ENCODE measurements around the gene RANBP9. TPM values are rescaled to one million over a fixed set of nuclear protein-coding genes. Genes with fewer than 3 reads are reported as not detected.
A peak's percentile ranks its signal among the peaks of the same experiment; 100 is the strongest.

The RANBP9 gene
- total RNA-seq, 1 donor from 2014 or later, result 40.2 TPM

DNA sequence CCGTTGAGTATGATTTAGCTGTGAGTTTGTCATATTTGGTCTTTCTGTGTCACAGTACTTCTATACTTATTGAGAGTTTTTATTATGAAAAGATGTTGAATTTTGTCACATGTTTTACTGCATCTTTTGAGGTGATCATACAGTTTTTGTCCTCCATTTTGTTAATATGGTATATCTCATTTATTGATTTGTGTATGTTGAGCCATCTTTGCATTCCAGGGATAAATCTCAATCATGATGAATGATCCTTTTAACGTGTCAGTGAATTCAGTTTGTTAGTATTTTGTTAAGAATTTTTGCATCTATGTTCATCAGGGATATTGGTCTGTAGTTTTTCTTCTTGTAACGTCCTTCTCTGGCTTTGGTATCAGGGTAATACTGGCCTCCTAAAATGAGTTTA, 133.7 kb downstream of the RANBP9 start:
- no peak for DNase-seq (ENCODE audit: low spot score)
- intact Hi-C loops (cut with DNase I), result loop anchor here (5.0 kb wide), 1 partner anchor 34 kb away; no protein-coding TSS in a partner anchor

GRCh38 chr6:13576017-13576416, 135.6 kb downstream of the RANBP9 start:
- DNase-seq (ENCODE audit: low spot score), result no peak
- intact Hi-C loops (cut with DNase I), result loop anchor here (5.0 kb wide), 1 partner anchor 36 kb away; no protein-coding TSS in a partner anchor

- no peak for DNase-seq (ENCODE audit: low spot score)
- intact Hi-C loops (cut with DNase I), result loop anchor here (2.0 to 5.0 kb wide), 3 partner anchors 37 to 239 kb away; partner anchors contain the start of gene GFOD1
These were observed 136.3 kb downstream of the RANBP9 start for GRCh38 chr6:13575377-13575775.

DNA sequence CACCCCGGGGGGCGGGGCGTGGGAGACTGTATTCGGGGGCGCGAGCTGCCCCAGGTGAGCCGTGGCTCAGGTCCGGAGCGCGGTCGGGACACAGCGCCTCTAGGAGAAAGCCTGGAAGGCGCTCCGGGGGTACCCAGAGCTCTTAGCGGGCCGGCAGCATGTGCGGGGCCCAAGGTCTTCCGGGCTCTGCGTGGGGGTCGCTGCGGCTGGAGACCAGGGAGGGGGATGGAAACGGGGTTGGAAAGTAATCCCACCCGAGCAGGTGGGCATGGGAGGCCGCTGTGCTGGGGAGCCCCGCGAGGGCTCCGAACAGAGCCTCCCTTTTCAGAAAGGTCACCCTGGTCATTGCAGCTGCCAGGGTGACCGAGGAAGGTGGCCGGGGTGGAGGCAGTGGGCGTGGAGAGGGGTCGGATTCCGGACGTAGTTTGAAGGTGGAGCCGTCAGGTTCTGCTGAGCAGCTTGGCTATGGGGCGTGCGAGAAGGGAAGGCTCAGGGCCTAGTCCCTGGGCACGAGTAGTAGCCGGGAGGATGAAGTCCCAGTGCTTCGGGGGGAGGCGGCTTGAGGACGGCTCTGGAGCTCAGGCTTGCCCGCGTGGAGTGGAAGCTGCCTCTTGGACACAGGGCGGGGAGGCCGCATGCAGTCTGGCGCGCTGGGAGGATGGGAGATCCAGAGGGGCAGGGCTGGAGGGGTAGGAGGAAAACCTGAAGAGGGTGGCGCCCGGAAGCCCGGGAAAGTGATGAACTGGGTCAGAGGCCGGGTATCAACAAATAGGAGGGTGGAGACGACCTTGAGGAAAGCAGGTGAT, 136.9 kb downstream of the RANBP9 start, which contains the start of gene SIRT5:
TSS of gene SIRT5 (plus strand) at position 31 of the 806 bp plus-strand sequence. CDS start 9,510 bp downstream, outside the sequence.
- intact Hi-C loops (cut with DNase I), result loop anchor here (2.0 to 5.0 kb wide), 4 partner anchors 38 to 238 kb away; partner anchors contain the start of gene GFOD1
- peak; percentile 90 for DNase-seq (ENCODE audit: low spot score)

DNA sequence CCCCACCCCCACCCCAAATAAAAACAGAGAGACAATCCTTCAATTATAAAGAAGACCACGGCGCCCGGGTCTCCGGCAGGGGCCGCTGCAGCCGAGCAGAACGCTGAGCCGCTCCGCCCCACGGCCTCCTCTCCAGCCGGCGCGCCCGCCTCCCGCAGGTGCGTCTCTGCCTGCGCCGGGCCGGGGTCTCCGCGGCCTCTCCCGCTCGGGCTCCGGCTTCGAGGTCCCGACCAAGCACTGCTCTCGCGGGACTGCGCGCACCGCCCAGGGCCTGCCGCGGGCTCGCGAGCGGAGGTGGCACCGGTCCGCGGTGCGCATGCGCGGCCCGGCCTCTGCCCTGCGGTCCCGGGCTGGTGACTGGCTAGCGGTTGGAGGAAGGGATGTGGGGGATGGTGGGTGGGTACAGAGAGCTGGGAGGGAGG, 137.5 kb downstream of the RANBP9 start:
- intact Hi-C loops (cut with DNase I), result loop anchor here (2.0 to 5.0 kb wide), 3 partner anchors 47 to 237 kb away; partner anchors contain the start of gene GFOD1
- DNase-seq (ENCODE audit: low spot score), result peak; percentile 95

DNA sequence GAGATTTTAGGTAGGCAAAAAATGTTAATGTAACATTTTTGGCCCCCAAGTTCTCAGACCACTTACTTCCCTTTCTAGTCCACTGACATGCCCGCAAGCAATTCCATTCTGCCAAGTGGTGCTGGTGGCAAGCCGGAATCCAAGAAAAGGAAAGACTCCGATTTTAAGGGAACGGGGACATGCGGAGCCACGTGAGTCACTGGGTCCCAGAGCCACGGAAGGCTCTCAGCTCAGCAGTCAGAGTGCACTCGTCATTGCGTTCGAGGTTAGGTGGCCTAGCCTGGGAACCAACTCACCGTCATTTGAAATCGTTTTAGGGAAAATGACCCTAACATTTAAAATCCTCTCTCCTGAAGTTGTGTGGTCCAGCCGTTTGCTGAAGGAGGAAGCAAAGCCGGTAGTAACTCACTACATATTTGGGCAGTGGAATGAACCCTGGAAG, 137.9 kb downstream of the RANBP9 start:
- no peak for DNase-seq (ENCODE audit: low spot score)
- intact Hi-C loops (cut with DNase I), result loop anchor here (2.0 to 5.0 kb wide), 3 partner anchors 46 to 237 kb away; partner anchors contain the start of gene GFOD1

DNA sequence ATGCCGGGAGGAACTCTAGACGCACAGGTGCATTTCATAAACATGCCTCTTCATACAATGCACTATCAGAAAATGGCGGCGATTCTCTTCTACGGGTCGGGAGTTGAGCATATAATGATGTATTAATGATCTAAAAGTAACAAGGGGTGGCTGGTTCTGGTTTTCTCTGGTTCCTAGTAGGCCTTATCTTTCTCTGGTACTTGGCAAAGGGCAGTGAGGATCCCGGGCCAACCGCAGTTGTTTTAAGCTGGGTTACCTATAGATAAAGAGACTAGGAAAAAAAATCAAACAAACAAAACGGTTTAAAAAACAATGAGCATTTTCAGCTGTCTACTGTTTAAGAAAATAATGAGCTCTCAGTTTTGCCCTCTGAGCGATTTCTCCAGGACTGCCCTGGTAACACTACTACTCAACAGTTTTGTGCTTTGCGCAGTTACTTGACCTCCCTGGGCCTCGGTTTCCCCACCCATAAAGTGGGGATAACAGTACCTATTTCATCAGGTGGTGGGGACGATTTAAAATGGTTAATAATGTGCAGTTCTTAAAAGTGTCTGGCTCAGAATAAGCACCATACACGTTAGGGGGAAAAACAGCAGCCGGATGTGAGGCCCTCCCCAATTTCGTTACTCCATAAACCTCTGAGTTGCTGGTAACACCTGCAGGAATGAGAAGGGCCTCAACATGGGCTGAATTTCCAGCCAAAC, 138.5 kb downstream of the RANBP9 start:
- intact Hi-C loops (cut with DNase I), result loop anchor here (5.0 kb wide), 1 partner anchor 46 kb away; no protein-coding TSS in a partner anchor

DNA sequence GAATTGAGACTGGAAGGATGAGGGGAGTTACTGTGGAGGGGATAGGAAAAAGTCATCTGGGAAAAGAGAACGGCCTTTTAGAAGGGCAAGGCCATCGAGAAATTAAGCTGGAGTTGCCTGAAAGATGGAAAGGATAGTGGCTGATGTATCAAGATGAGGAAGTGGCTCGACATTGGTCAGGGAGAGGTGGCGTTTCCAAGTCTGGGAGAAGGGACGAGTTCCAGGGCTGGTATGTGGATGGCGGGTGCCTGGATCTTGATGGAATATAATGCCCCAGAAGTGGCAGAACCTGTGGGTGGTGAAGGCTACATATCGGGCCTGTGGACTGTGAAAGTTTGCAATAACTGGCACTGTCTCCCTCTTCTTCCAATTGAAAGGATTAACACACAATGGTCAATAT, 139.4 kb downstream of the RANBP9 start:
- intact Hi-C loops (cut with DNase I), result loop anchor here (5.0 kb wide), 1 partner anchor 45 kb away; no protein-coding TSS in a partner anchor
- no peak for DNase-seq (ENCODE audit: low spot score)

More for the DNA sequence above, 138.5 kb downstream of the RANBP9 start:
- no peak for DNase-seq (ENCODE audit: low spot score)

Other genes starting within 250 kb of the RANBP9 start
- 54.0 TPM for gene GFOD1, start 224.2 kb downstream of the RANBP9 start, total RNA-seq
- 36.4 TPM for gene SIRT5, start 137.2 kb downstream of the RANBP9 start, total RNA-seq
- 50.5 TPM for gene NOL7, start 96.5 kb downstream of the RANBP9 start, total RNA-seq
- 31.8 TPM for gene MCUR1, start 102.7 kb upstream of the RANBP9 start, total RNA-seq
- gene RNF182, start 213.1 kb upstream of the RANBP9 start, total RNA-seq, result 0.19 TPM